ENCODE measurements around the gene OR52N2. TPM values are rescaled to one million over a fixed set of nuclear protein-coding genes. Genes with fewer than 3 reads are reported as not detected.

OR52N2 gene
- total and polyA plus RNA-seq, 9 of the 15 experiments (the other 6 are each of a cell fraction or from before 2014, with no cell fraction given), result not detected

- POLR2A ChIA-PET, result interaction anchor here (0.7 kb wide), 1 partner anchor 261 kb away, joined by 3 read pairs; no protein-coding TSS in a partner anchor
- H3K27ac ChIP-seq (ENCODE audit: extremely low read depth, low read depth, low read length), result no peak overlapping the region
- no peaks in the 10 kb centered on the region for H3K79me2 ChIP-seq (ENCODE audit: control insufficient read depth, insufficient read depth, low read length)
- TF ChIP-seq ZNF134 (CRISPR knock-in tag; conservative IDR thresholded peaks at IDR 0.05), result no peak
- no peak for TF ChIP-seq NELFE (IDR thresholded peaks at IDR 0.05; ENCODE audit: insufficient read depth, insufficient read length)
- TF ChIP-seq ZNF830 (CRISPR knock-in tag; IDR thresholded peaks at IDR 0.05), result no peak
- TF ChIP-seq MTF1 (CRISPR knock-in tag; IDR thresholded peaks at IDR 0.05; ENCODE audit: borderline replicate concordance), result no peak
- no peak for TF ChIP-seq DNMT1 (IDR thresholded peaks at IDR 0.05)
- no peak for TF ChIP-seq SOX6 (IDR thresholded peaks at IDR 0.05)
- TF ChIP-seq POLR2AphosphoS2 (IDR thresholded peaks at IDR 0.05; ENCODE audit: low read length), result no peak
- no peak for TF ChIP-seq POLR2A (conservative IDR thresholded peaks at IDR 0.05)
- TF ChIP-seq ESRRB (CRISPR knock-in tag; IDR thresholded peaks at IDR 0.05; ENCODE audit: borderline replicate concordance), result no peak
- TF ChIP-seq VEZF1 (CRISPR knock-in tag; IDR thresholded peaks at IDR 0.05), result no peak
- TF ChIP-seq RBFOX2 (IDR thresholded peaks at IDR 0.05; ENCODE audit: low read depth, low read length), result no peak
- TF ChIP-seq ZNF280A (IDR thresholded peaks at IDR 0.05; ENCODE audit: low read depth, partially characterized antibody), result no peak
- TF ChIP-seq L3MBTL2 (IDR thresholded peaks at IDR 0.05), result no peak
- TF ChIP-seq ZBTB9 (CRISPR knock-in tag; IDR thresholded peaks at IDR 0.05), result no peak
- no peak for TF ChIP-seq ARID3B (CRISPR knock-in tag; IDR thresholded peaks at IDR 0.05; ENCODE audit: borderline replicate concordance)
- TF ChIP-seq HES1 (IDR thresholded peaks at IDR 0.05; ENCODE audit: low read depth), result no peak
- no peak for TF ChIP-seq SNIP1 (IDR thresholded peaks at IDR 0.05; ENCODE audit: low read depth)
- no peaks in the 10 kb centered on the region for H4K20me1 ChIP-seq (replicated peaks; ENCODE audit: control insufficient read depth, insufficient read depth, low read length)
- H3K27me3 ChIP-seq (ENCODE audit: control insufficient read depth in 2 of 2, insufficient read depth in 2 of 2, low read length in 2 of 2), result no peaks in the 10 kb centered on the region
- ATAC-seq, result no peak
- BruUV-seq (replicated peaks), result no TSS peak
- no peak for FAIRE-seq
- no peaks in the 10 kb centered on the region for H3K9me3 ChIP-seq (replicated peaks; ENCODE audit: control insufficient read depth, insufficient read depth, low read depth, low read length)
- in situ Hi-C loops (cut with MboI), result no loop called here
- no peak overlapping the region for H3K4me2 ChIP-seq (ENCODE audit: insufficient read depth, low read length)
- H3K36me3 ChIP-seq (ENCODE audit: control insufficient read depth, insufficient read depth, low read length), result no peaks in the 10 kb centered on the region
- H3K4me3 ChIP-seq, result no peak overlapping the region
- CTCF ChIA-PET (ENCODE audit: low intra/inter-chr PET ratio), result no interaction called here
- WGBS (ENCODE audit: insufficient coverage, low coverage, missing lambda C conversion rate), result 0% methylated on average over 1 of the region's 1 CpG
- H3K4me1 ChIP-seq (replicated peaks in 1 of 2; ENCODE audit: control insufficient read depth in 2 of 2, insufficient read depth in 2 of 2, low read length in 2 of 2), result no peaks in the 10 kb centered on the region
- H3K9ac ChIP-seq (ENCODE audit: insufficient read depth in 1 of 2, low read depth in 2 of 2, low read length in 2 of 2), result no peak overlapping the region
- H3K9me1 ChIP-seq (ENCODE audit: control insufficient read depth, insufficient read depth, low read length), result no peaks in the 10 kb centered on the region
- no peak overlapping the region for H2AFZ ChIP-seq (ENCODE audit: low read depth, low read length)
- intact Hi-C loops (cut with micrococcal nuclease), result no loop called here
- no peak for DNase-seq (ENCODE audit: extremely low read depth in 1 of 4, low spot score in 3 of 4)
Observed at GRCh38 chr11:5767056-5767455, 41.7 kb upstream of the OR52N2 start.

Data from K562 (cell line).